HG02798 (cell line): ENCODE results near the gene VAV2.

Experiments
- ATAC-seq: cut with Tn5 transposase; IDR thresholded peaks from one replicate; pipeline ENCODE4 v1.9.1; 2021; ENCODE audit warnings: mild to moderate bottlenecking; ENCODE audit not compliant: unreplicated experiment, poor library complexity

The VAV2 gene

GRCh38 chr9:133843250-133843649 lies 148.9 kb downstream of the VAV2 start:
- ATAC-seq, result no peak

GRCh38 chr9:133842721-133843227 lies 149.3 kb downstream of the VAV2 start:
- ATAC-seq, result no peak

- no peak for ATAC-seq
Measured at GRCh38 chr9:133842174-133842573, 149.9 kb downstream of the VAV2 start.

GRCh38 chr9:133841167-133841812 lies 150.8 kb downstream of the VAV2 start:
- no peak for ATAC-seq

GRCh38 chr9:133839822-133840329 lies 152.2 kb downstream of the VAV2 start:
- ATAC-seq, result no peak

- no peak for ATAC-seq
Measured at GRCh38 chr9:133838859-133839507, 153.1 kb downstream of the VAV2 start.

GRCh38 chr9:133837627-133838597 lies 154.2 kb downstream of the VAV2 start:
- ATAC-seq, result no peak

- no peak for ATAC-seq
Measured at GRCh38 chr9:133836818-133837217, 155.3 kb downstream of the VAV2 start.

GRCh38 chr9:133836001-133836758 lies 155.9 kb downstream of the VAV2 start:
- ATAC-seq, result no peak

- ATAC-seq, result no peak
Measured at GRCh38 chr9:133835262-133835901, 156.7 kb downstream of the VAV2 start.

GRCh38 chr9:133834080-133834976 lies 157.8 kb downstream of the VAV2 start:
- ATAC-seq, result no peak

GRCh38 chr9:133833388-133834025 lies 158.6 kb downstream of the VAV2 start:
- no peak for ATAC-seq

GRCh38 chr9:133832877-133833276 lies 159.2 kb downstream of the VAV2 start:
- ATAC-seq, result no peak

GRCh38 chr9:133830711-133831110 lies 161.4 kb downstream of the VAV2 start:
- no peak for ATAC-seq

- ATAC-seq, result no peak
Measured at GRCh38 chr9:133830310-133830709, 161.8 kb downstream of the VAV2 start.

GRCh38 chr9:133828338-133828997 lies 163.7 kb downstream of the VAV2 start:
- no peak for ATAC-seq

- no peak for ATAC-seq
Measured at GRCh38 chr9:133826289-133827085, 165.6 kb downstream of the VAV2 start.
